CD4-positive, alpha-beta T cell treated with Interleukin-1 beta for 1 hour (primary cell): Measurements from ENCODE around the gene PLA2G4A.
A peak's percentile ranks its signal among the peaks of the same experiment; 100 is the strongest.

Experiments used
- DNase-seq, 2 donors: peaks; one replicate each; pipeline ENCODE4 v3.0.0-alpha.2; 2020 to 2022

Gene PLA2G4A

GRCh38 chr1:186828611-186829454 is at the start of gene PLA2G4A:
Gene PLA2G4A, plus strand, starts transcription at chr1:186828949. Its CDS starts 25,406 bp downstream, at chr1:186854355.
- peak; percentile 7 to 11 for DNase-seq

- no peak for DNase-seq
Measured at GRCh38 chr1:186780076-186780475, 48.7 kb upstream of the PLA2G4A start.

- DNase-seq, result no peak
Measured at GRCh38 chr1:186781730-186782129, 47.0 kb upstream of the PLA2G4A start.

GRCh38 chr1:186782791-186783190 is 46.0 kb upstream of the PLA2G4A start:
- no peak for DNase-seq

- DNase-seq, result no peak
Measured at GRCh38 chr1:186783193-186783592, 45.6 kb upstream of the PLA2G4A start.

GRCh38 chr1:186785503-186785902 is 43.2 kb upstream of the PLA2G4A start:
- no peak for DNase-seq

GRCh38 chr1:186790101-186790500 is 38.6 kb upstream of the PLA2G4A start:
- no peak for DNase-seq

GRCh38 chr1:186792870-186793581 is 35.7 kb upstream of the PLA2G4A start:
- no peak for DNase-seq

GRCh38 chr1:186793582-186793927 is 35.2 kb upstream of the PLA2G4A start:
- no peak for DNase-seq

GRCh38 chr1:186798960-186799688 is 29.6 kb upstream of the PLA2G4A start:
- DNase-seq, result no peak

GRCh38 chr1:186799689-186800054 is 29.1 kb upstream of the PLA2G4A start:
- no peak for DNase-seq

- no peak for DNase-seq
Measured at GRCh38 chr1:186802388-186802787, 26.4 kb upstream of the PLA2G4A start.

GRCh38 chr1:186804679-186805078 is 24.1 kb upstream of the PLA2G4A start:
- DNase-seq, result no peak

- no peak for DNase-seq
Measured at GRCh38 chr1:186806477-186806876, 22.3 kb upstream of the PLA2G4A start.

GRCh38 chr1:186807163-186807562 is 21.6 kb upstream of the PLA2G4A start:
- DNase-seq, result no peak

- no peak for DNase-seq
Measured at GRCh38 chr1:186811892-186812291, 16.9 kb upstream of the PLA2G4A start.

GRCh38 chr1:186812570-186812969 is 16.2 kb upstream of the PLA2G4A start:
- no peak for DNase-seq

GRCh38 chr1:186813420-186813819 is 15.3 kb upstream of the PLA2G4A start:
- DNase-seq, result no peak

- DNase-seq, result no peak
Measured at GRCh38 chr1:186819126-186819525, 9.6 kb upstream of the PLA2G4A start.

- DNase-seq, result no peak
Measured at GRCh38 chr1:186819563-186819962, 9.2 kb upstream of the PLA2G4A start.

GRCh38 chr1:186829686-186830587 is 1.2 kb downstream of the PLA2G4A start:
- DNase-seq, result no peak

- DNase-seq, result no peak
Measured at GRCh38 chr1:186831168-186831567, 2.4 kb downstream of the PLA2G4A start.
